GM18858 (cell line): Measurements from ENCODE around the gene SFI1.
"Not testable (repeated sequence)": the region's sequence is repeated elsewhere in the genome, so short reads cannot be mapped to it uniquely, and the experiment has no call there.

Experiments
- ATAC-seq: cut with Tn5 transposase; IDR thresholded peaks from one replicate; pipeline ENCODE4 v1.9.1; 2021; ENCODE audit not compliant: unreplicated experiment

Gene SFI1

GRCh38 chr22:31540166-31540565 is 43.8 kb downstream of the SFI1 start:
- ATAC-seq, result not testable (repeated sequence)

DNA sequence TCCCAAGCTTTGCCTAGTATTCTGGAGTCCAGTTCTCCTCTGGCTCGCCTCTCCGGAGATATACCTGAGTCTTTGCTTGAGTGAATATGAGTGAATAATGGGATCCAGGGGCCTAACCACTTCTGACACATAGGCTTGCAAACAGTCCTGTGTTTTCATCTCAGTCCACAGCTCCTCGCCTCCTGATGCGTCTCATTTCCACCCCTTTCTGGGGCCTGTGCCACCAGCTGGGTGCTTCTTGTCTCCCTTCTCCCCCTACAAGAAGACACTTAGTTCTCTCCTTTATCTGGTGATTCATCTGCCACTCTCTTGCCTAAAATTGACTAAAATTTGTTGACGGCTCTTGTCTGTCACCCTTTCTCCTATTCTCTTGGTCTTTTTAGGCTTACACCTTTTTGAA is 44.6 kb downstream of the SFI1 start:
- no peak for ATAC-seq

DNA sequence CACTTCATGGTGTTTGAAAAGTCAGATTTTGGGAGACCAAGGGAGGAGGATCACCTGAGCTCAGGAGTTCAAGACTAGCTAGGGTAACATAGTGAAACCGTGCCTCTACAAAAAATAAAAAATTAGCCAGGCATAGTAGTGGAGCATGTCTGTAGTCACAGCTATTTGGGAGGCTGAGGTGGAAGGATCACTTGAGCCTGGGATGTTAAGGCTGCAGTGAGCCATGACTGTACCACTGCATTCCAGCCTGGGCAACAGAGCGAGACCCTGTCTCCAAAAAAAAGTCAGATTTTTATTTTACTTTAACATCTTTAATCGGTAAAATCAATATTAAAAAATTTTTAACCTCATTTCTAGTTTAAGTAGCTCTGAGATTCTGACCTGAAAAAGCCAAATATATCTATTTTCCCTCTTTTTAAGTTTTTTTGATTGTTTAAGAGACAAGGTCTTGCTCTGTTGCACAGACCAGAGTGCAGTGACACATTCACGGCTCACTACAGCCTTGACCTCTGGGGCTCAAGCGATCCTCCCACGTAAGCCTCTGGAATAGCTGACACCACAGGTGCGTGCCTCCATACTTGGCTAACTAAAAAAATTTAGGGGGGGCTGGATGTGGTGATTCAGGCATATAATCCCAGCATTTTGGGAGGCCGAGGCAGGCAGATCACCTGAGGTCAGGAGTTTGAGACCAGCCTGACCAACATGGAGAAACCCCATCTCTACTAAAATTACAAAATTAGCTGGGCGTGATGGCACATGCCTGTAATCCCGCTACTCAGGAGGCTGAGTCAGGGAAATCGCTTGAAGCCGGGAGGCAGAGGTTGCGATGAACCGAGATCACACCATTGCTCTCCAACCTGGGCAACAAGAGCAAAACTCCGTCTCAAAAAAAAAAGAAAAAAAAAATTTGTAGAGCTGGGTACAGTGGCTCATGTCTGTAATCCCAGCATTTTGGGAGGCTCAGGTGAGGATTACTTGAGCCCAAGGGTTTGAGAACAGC is 48.4 kb downstream of the SFI1 start:
- no peak for ATAC-seq

DNA sequence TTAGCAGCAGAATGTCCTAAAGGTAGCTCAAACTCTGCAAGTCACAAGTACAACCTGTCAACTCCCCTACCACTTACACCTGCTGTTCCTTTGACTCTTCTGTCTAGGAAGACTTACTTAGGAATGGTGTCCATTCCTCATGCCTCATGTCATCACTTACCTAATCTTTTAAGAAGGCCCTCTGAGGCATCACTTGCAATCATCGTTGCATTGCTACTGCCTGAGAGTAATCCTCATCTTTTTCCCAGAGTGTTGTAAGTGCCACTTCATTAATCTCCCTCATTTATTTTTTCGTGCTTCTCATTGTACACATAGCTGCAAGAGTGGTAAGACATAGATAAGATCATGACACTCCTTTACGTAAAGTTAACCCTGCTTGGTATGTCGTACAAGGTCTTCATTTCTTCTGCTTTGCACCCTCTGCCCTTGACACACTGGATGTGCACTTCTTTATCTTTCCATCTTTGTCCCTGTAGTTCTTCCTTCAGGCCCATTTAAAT is 54.6 kb downstream of the SFI1 start:
- ATAC-seq, result no peak

DNA sequence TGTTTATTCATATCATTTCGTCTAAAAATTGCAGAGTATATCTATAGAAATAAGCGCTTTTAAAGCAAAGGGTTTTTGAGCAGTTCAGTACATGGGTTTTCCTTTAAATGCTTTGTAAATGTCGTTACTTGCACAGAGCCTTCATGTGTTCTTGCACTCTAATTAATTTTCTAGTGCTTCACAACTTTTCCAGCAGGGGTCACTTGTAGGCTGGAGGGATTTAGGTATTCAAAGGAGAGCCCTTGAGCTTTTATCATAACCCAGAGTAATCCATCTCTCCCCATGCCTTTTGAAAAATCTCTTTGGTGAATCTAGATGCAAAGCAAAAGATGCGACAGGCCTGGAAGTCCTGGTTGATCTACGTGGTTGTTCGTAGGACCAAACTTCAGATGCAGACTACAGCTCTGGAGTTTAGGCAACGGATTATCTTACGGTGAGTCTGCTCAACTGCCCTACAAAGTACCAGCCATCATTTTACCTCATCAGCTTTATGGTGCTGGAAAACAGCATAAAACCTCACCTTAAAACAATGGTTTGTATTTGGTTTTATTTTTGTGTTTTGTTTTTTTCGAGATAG is 60.4 kb downstream of the SFI1 start:
- ATAC-seq, result no peak

DNA sequence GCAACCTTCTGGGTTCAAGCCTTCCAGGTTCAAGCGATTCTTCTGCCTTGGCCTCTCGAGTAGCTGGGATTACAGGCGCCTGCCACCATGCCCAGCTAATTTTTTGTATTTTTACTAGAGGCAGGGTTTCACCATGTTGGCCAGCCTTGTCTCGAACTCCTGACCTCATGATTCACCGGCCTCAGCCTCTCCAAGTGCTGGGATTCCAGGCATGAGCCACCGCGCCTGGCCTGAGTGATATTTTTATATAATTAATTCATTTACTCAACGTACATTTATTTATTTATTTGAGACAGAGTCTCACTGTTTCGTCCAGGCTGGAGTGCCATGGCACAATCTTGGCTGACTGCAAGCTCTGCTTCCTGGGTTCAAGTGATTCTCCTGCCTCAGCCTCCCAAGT is 62.2 kb downstream of the SFI1 start:
- not testable (repeated sequence) for ATAC-seq

DNA sequence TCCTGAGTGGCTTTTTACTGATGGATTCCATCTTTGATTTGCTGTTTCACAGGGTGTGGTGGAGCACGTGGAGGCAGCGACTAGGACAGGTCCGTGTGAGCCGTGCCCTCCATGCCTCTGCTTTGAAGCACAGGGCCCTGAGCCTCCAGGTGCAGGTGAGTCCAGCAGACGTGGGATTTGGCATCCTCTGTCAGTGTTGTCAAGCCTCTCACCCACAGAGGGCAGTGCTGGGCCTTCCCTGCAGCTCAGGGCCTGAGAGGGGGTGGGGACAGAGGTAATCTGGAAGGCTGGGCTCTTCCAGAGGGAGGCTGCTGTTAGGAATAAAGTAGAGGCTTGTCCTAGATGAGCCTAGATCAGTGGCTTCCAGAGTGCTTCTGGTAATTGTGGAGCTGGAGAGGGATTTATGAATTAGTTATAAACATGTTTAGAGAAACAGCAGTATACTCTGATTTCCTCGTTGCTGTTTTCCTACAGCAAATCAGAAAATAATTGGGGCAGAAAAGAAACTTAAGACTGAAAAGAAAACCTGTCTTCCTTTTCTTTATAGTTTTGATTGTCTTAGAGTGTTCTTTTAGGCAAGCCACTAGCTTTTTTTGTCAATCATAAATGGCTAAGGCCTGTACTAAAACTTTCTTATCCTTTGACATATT is 65.0 kb downstream of the SFI1 start:
- no peak for ATAC-seq

DNA sequence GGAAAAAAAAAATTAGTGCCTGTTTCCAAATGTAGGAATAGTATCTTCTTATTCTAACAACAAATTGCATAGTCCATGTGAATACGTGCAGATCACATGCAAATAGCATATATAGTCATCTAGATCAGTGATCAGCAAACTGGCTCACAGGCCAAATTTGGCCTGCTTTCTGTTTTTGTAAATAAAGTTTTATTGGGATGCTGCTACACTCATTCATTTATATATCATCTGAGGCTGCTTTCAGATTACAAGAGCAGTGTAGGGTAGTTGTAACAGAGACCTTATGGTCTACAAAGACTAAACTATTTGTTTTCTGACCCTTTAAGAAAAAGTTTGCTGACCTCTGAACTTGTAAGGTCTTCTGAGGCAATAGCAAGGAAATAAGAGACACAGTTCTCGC is 65.6 kb downstream of the SFI1 start:
- no peak for ATAC-seq

GRCh38 chr22:31566484-31566883 is 70.1 kb downstream of the SFI1 start:
- no peak for ATAC-seq

GRCh38 chr22:31567196-31567595 is 70.9 kb downstream of the SFI1 start:
- no peak for ATAC-seq

DNA sequence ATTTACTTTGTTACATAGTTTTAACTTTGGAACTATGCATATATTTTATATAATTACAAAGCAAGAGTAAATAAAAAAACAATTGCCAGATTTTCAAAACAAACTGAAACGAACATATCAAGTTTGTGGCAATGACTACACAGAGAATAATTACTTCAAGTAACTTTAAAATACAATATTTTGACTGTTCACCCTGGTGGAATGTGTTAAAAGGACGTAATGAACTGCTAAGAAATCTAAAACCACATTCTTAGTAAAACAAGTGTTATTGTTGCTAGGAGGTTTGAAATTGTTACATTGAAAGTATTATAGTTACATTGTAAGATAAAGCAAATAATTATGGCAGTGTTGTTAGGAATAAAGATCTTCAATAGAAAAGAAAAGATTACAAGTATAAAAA is 71.4 kb downstream of the SFI1 start:
- no peak for ATAC-seq

DNA sequence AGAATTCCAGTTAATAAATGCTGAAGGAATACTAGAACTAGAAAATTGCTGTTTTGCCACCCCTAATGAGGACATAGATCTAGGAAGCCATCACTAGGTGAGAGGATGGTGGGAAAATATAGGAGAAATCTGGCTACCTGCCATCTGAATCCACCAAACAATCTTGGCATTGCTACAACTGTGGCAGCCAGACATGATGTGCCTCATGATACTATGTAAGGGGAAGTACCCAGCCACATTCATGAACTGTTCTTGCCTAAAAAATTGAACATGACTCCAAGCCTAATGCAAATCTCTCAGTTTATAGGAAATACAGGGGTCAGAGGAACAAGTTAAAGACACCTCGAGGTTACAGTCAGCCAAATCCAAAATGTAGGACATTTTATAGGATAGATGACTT is 72.8 kb downstream of the SFI1 start:
- no peak for ATAC-seq

GRCh38 chr22:31572939-31573338 is 76.6 kb downstream of the SFI1 start:
- no peak for ATAC-seq

- no peak for ATAC-seq
Measured at GRCh38 chr22:31574055-31574670, 77.8 kb downstream of the SFI1 start.

GRCh38 chr22:31575190-31575589 is 78.9 kb downstream of the SFI1 start:
- ATAC-seq, result no peak

DNA sequence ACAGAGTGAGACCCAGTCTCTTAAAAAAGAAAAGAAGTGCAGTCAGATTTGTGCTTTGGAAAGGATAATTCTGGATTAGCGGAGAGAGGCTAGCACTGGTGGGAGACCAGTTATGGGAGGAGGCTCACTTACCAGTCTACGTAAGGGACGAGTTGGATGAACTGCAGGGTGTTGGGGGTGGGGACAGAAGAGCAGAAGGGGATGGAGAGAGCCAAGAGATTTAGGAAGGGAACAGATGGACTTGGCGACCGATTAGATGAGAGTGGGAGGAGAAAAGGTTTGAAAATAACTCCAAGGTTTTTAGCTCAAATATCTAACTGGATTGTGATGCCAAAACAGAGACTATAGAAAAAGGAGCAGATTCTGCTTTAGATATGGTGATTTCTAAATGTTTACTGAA is 81.4 kb downstream of the SFI1 start:
- ATAC-seq, result no peak

GRCh38 chr22:31578171-31578570 is 81.8 kb downstream of the SFI1 start:
- ATAC-seq, result no peak

- no peak for ATAC-seq
Measured at GRCh38 chr22:31579835-31580242, 83.5 kb downstream of the SFI1 start.

GRCh38 chr22:31583861-31584485 is 87.6 kb downstream of the SFI1 start:
- no peak for ATAC-seq

- ATAC-seq, result no peak
Measured at GRCh38 chr22:31584804-31585160, 88.4 kb downstream of the SFI1 start.
